Measurements from ENCODE around the gene NMRK1.

Gene NMRK1

DNA sequence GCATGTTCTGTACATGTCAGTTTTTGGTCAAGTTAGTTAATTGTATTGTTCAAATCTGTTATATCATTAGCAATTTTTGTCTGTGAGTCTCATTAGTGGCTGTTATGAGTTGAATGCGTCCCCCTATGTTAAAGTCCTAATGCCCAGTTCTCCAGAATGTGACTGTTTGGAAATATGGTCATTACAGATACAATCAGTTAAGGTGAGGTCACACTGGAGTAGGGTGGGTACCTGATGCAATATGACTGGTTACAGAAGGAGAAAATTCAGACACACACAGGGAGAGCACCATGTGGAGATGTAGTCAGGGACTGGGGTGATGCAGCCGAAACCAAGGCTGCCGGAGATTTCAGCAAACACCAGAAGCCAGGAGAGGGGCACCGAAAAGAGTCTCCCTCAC is 15.1 kb downstream of the NMRK1 start:
- H3K4me3 ChIP-seq (ENCODE audit: low read depth, low read length): no peak overlapping the region
- no peaks in the 10 kb centered on the region for H3K27me3 ChIP-seq (ENCODE audit: control insufficient read depth, insufficient read depth, low read length)
- H3K9me3 ChIP-seq (ENCODE audit: control insufficient read depth, insufficient read depth, low read length): no peaks in the 10 kb centered on the region
- H3K36me3 ChIP-seq (ENCODE audit: control insufficient read depth, insufficient read depth, low read length): no peaks in the 10 kb centered on the region
- no peak overlapping the region for H3K9ac ChIP-seq (ENCODE audit: low read depth, low read length)
- peaks cover 8% of the 10 kb centered on the region for H3K4me1 ChIP-seq (ENCODE audit: control insufficient read depth, insufficient read depth, low read length)

DNA sequence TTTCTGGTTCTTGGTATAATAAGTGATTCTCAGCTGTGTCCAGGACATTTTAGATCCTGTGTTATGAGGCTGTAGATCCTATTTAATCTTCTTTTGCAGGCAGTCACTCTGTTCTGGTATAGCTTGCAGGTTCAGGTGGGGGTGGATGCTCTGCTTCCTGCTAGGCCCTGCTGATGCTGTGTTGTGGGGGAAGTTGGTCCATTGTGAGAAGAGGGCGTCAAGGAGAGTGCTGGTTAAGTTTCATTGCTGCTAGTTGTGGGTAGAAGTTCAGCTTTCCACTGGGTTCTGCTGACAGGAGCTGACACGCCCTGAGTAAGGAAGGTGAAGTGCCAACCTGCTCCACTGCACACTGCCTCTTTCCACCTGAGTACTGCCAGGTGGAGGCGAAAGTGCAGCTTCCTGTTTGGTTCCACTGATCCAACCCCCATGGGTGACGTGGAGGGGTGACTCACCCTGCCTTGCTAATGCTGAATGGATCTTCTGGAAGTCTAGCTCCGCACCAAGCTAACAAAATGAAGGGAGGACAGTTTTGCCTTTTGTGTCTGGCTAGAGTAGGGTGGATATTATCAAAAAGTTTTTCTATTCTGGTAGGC is 16.3 kb downstream of the NMRK1 start:
- H3K9ac ChIP-seq (ENCODE audit: low read depth, low read length): no peak overlapping the region
- no peaks in the 10 kb centered on the region for H3K36me3 ChIP-seq (ENCODE audit: control insufficient read depth, insufficient read depth, low read length)
- no peaks in the 10 kb centered on the region for H3K27me3 ChIP-seq (ENCODE audit: control insufficient read depth, insufficient read depth, low read length)
- H3K9me3 ChIP-seq (ENCODE audit: control insufficient read depth, insufficient read depth, low read length): no peaks in the 10 kb centered on the region
- no peak overlapping the region for H3K4me3 ChIP-seq (ENCODE audit: low read depth, low read length)
- H3K4me1 ChIP-seq (ENCODE audit: control insufficient read depth, insufficient read depth, low read length): peaks cover 8% of the 10 kb centered on the region

DNA sequence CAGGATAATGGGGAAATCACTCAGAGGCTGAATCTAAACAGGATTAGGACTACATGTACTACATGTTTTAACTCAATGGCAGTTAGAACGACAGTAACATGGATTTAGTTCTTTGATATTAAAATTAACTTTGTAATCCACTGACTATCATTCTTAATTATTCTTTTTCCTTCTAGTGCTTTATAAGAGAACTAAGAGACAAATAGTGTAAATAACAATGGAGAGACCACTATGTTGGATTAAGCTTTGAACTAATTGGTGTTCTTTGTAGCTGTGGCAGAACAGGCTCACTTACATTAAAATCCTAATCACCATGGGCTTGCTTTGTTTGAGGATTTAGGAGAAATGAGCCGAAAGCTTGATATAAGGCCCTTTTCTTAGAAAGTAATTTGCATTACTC is 18.8 kb downstream of the NMRK1 start:
- H3K9me3 ChIP-seq (ENCODE audit: control insufficient read depth, insufficient read depth, low read length): no peaks in the 10 kb centered on the region
- H3K27me3 ChIP-seq (ENCODE audit: control insufficient read depth, insufficient read depth, low read length): no peaks in the 10 kb centered on the region
- H3K36me3 ChIP-seq (ENCODE audit: control insufficient read depth, insufficient read depth, low read length): no peaks in the 10 kb centered on the region
- no peak overlapping the region for H3K4me3 ChIP-seq (ENCODE audit: low read depth, low read length)
- no peak overlapping the region for H3K9ac ChIP-seq (ENCODE audit: low read depth, low read length)
- H3K4me1 ChIP-seq (ENCODE audit: control insufficient read depth, insufficient read depth, low read length): peaks cover 8% of the 10 kb centered on the region

DNA sequence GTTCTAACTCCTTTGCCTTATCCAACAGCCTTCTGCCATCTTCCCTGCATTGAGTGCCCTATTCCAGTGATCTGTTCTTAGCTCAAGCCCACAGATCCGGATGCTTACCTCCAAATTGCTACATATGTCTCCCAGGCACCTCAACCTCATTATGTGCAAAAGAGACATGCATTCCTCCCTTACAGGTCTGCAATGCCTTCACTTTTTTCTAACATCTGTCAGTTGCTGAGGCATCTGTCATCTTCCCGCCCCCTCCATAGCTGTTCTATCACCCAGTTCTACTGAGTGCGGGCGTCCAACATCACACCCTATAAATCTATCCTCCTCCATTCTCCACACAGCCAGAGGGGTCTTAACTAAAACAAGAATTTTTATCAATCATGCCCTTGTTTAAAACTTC is 20.1 kb downstream of the NMRK1 start:
- H3K4me1 ChIP-seq (ENCODE audit: control insufficient read depth, insufficient read depth, low read length): peaks cover 8% of the 10 kb centered on the region
- no peaks in the 10 kb centered on the region for H3K9me3 ChIP-seq (ENCODE audit: control insufficient read depth, insufficient read depth, low read length)
- H3K27me3 ChIP-seq (ENCODE audit: control insufficient read depth, insufficient read depth, low read length): no peaks in the 10 kb centered on the region
- H3K36me3 ChIP-seq (ENCODE audit: control insufficient read depth, insufficient read depth, low read length): no peaks in the 10 kb centered on the region
- no peak overlapping the region for H3K9ac ChIP-seq (ENCODE audit: low read depth, low read length)
- no peak overlapping the region for H3K4me3 ChIP-seq (ENCODE audit: low read depth, low read length)

DNA sequence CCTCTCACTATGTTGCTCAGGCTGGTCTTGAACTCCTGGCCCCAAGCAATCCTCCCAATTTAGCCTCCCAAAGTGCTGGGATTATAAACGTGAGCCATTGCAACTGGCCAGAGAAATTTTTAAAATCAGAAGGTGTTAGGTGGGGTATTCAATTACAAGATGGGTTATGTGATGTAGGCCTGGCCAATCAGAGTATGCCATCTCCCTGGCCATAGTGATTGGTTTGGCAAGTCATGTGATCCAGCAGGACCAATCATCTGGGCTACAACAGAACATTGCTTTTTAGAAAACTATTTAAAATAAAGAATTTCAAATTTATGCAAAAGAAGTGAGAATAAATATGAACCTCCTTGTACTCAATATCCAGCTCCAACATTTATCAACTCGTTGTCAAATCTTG is 22.4 kb downstream of the NMRK1 start:
- Histone ChIP-seq H3K36me3 (ENCODE audit: control insufficient read depth, insufficient read depth, low read length) (no peaks in the 10 kb centered on the region), H3K9ac (ENCODE audit: low read depth, low read length) (no peak overlapping the region), H3K4me1 (ENCODE audit: control insufficient read depth, insufficient read depth, low read length) (peaks cover 6% of the 10 kb centered on the region), H3K4me3 (ENCODE audit: low read depth, low read length) (no peak overlapping the region), H3K27me3 (ENCODE audit: control insufficient read depth, insufficient read depth, low read length) (no peaks in the 10 kb centered on the region), H3K9me3 (ENCODE audit: control insufficient read depth, insufficient read depth, low read length) (no peaks in the 10 kb centered on the region)

DNA sequence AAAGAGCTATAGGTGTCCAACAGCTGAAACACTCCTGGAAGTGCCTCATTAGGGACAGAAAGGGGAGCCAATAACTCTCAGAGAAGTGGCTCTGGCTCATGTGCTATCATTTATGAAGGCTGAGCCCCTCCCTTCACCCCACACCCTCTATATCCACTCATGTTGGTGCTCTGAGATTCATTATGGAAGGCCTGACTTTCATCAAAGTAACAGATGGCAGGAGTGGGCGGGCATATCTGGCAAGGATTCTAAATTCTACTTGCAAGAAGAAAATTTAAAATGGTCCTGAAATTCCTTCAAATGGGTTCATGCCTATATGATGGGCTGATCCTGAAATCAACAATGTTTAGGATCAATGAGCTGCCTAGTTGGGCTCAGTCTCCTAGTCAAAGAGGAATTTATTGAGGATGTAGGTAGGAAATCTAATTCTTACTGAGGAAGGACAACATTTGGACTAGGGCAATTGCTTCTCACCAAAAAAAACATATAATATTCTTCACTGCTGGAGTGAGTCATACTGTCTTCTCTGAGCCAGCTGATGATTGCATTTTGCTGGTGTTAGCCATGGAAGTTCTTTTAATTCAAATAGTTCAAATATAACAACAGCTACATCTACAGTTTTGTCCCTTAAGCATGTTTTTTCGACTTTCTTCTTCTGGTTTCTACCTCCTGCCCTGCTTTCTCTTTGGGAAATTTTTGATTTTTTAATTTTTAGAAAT is 23.5 kb downstream of the NMRK1 start:
- Histone ChIP-seq H3K9ac (ENCODE audit: low read depth, low read length) (no peak overlapping the region), H3K36me3 (ENCODE audit: control insufficient read depth, insufficient read depth, low read length) (no peaks in the 10 kb centered on the region), H3K4me3 (ENCODE audit: low read depth, low read length) (no peak overlapping the region), H3K27me3 (ENCODE audit: control insufficient read depth, insufficient read depth, low read length) (no peaks in the 10 kb centered on the region), H3K9me3 (ENCODE audit: control insufficient read depth, insufficient read depth, low read length) (no peaks in the 10 kb centered on the region), H3K4me1 (ENCODE audit: control insufficient read depth, insufficient read depth, low read length) (peaks cover 4% of the 10 kb centered on the region)

DNA sequence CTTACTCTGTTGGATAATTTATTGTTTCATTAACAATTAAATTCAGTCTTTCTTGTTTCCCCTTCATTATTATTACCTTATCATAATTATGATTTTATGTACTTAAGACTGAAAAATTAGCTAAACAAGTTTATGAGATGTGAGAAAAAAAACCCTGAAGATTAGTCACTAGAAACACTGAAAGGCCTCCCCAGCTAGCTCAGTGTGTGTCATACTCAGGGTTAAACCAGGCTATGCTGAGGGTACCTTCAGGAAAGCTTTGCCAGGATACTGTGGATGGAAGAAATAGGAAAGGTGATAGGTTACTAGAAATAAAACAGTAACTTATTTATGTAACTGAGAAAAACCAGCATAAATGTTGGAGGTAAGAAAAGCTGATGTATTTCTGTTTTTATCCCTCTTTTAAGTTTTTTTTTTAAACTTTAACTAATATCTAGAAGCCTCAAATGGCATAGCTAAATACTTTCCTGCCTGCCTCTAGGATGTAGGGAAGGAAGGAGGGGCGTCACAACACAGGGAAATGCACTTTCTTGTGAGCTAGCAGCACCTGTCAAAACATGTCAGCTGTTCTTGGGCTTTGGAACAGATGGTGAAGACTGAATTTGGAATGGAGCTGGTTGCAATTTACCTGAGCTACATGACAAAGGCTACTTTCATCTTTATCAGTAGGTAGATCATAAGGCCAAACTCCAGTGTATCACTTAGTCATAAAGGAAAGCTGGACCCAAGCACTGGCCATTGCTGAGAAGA is 24.2 kb downstream of the NMRK1 start:
- Histone ChIP-seq H3K9ac (ENCODE audit: low read depth, low read length) (no peak overlapping the region), H3K27me3 (ENCODE audit: control insufficient read depth, insufficient read depth, low read length) (no peaks in the 10 kb centered on the region), H3K36me3 (ENCODE audit: control insufficient read depth, insufficient read depth, low read length) (no peaks in the 10 kb centered on the region), H3K9me3 (ENCODE audit: control insufficient read depth, insufficient read depth, low read length) (no peaks in the 10 kb centered on the region), H3K4me3 (ENCODE audit: low read depth, low read length) (no peak overlapping the region), H3K4me1 (ENCODE audit: control insufficient read depth, insufficient read depth, low read length) (no peaks in the 10 kb centered on the region)

DNA sequence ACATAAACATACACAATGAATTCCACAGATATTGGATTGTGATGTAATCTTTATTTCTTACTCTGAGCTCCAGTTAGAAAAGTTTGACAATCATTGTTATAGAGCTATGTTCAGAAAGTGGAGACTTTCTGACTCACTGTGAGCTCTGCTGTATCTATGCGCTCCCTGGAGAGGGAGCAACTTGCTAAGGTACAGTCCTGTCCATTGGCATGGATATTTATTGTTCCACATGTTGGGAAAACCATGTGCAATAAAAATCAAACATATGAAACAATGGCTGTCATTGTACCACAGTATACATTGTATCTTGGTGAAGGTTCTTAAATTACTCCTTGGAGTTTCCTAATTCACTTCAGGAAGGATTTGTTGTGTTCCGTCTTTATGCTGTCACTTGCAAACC is 26.8 kb downstream of the NMRK1 start:
- Histone ChIP-seq H3K9ac (ENCODE audit: low read depth, low read length) (no peak overlapping the region), H3K4me3 (ENCODE audit: low read depth, low read length) (no peak overlapping the region), H3K27me3 (ENCODE audit: control insufficient read depth, insufficient read depth, low read length) (no peaks in the 10 kb centered on the region), H3K36me3 (ENCODE audit: control insufficient read depth, insufficient read depth, low read length) (no peaks in the 10 kb centered on the region), H3K9me3 (ENCODE audit: control insufficient read depth, insufficient read depth, low read length) (peaks cover 5% of the 10 kb centered on the region), H3K4me1 (ENCODE audit: control insufficient read depth, insufficient read depth, low read length) (no peaks in the 10 kb centered on the region)

DNA sequence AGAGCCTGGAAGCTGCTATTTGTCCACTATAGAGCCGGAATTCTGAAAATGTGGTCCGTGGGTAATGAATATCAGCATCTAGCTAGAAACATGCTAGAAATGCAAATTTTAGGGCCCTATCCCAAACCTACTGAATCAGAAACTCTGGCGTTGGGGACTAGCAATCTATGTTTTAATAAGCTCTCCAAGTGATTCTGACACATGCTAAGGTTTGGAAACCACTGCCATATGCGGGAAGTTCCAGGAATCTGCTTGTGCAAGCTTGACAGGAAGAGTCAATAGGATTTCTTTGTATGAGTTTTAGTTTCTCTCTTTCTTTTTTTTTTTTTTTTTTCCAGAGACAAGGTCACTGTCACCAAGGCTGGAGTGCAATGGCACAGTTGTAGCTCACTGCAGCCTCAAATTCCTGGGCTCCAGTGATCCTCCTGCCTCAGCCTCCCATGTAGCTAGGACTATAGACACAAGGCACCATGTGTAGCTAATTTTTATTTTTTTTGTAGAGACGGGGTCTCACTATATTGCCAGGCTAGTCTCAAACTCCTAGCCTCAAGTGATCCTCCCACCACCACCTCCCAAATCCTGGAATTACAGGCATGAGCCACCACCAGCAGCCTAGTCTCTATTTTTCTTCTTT is 33.5 kb downstream of the NMRK1 start:
- Histone ChIP-seq H3K4me3 (ENCODE audit: low read depth, low read length) (no peak overlapping the region), H3K4me1 (ENCODE audit: control insufficient read depth, insufficient read depth, low read length) (no peaks in the 10 kb centered on the region), H3K27me3 (ENCODE audit: control insufficient read depth, insufficient read depth, low read length) (no peaks in the 10 kb centered on the region), H3K9ac (ENCODE audit: low read depth, low read length) (no peak overlapping the region), H3K36me3 (ENCODE audit: control insufficient read depth, insufficient read depth, low read length) (no peaks in the 10 kb centered on the region), H3K9me3 (ENCODE audit: control insufficient read depth, insufficient read depth, low read length) (peaks cover 5% of the 10 kb centered on the region)

DNA sequence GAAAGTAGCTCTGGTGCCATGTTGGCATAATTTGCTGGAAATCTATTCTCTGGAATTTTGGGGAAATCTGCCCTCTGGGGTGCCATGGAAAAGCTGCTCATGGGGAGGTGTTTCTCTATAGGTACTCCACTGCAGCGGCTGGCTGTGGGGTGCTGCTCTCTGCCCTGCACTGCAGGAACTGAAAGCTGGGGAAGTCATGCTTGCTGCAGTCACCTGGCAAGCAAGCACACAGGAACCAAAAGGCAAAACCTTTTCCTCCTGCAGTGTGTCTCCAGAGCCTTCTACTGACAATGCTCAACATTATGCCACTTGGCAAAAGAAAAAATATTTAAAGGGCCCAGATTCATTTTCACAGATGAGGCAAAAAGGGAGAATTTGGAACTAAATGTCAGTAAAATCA is 34.1 kb downstream of the NMRK1 start:
- H3K4me1 ChIP-seq (ENCODE audit: control insufficient read depth, insufficient read depth, low read length): no peaks in the 10 kb centered on the region
- H3K9me3 ChIP-seq (ENCODE audit: control insufficient read depth, insufficient read depth, low read length): peaks cover 5% of the 10 kb centered on the region
- H3K9ac ChIP-seq (ENCODE audit: low read depth, low read length): no peak overlapping the region
- no peaks in the 10 kb centered on the region for H3K27me3 ChIP-seq (ENCODE audit: control insufficient read depth, insufficient read depth, low read length)
- no peaks in the 10 kb centered on the region for H3K36me3 ChIP-seq (ENCODE audit: control insufficient read depth, insufficient read depth, low read length)
- H3K4me3 ChIP-seq (ENCODE audit: low read depth, low read length): no peak overlapping the region

DNA sequence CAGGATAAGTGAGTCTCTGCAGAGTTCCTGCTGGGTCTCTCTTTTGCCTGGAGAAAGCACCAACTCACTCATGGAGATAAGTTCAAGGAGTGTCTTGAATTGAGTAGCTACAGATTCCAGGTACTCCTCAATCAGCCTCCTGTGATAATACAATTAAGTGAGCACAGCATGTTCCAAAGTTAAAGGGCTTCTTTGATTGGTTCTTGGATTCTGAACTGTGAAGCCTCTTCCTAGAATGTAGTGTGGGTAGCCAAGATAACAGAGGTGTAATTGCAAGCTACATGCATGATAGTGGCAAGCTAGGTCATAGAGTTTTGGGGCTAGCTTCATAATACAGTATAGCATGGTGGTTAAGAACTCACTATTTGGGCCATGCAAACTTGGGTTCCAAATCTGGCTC is 36.7 kb downstream of the NMRK1 start:
- Histone ChIP-seq H3K36me3 (ENCODE audit: control insufficient read depth, insufficient read depth, low read length) (no peaks in the 10 kb centered on the region), H3K9ac (ENCODE audit: low read depth, low read length) (no peak overlapping the region), H3K4me3 (ENCODE audit: low read depth, low read length) (no peak overlapping the region), H3K9me3 (ENCODE audit: control insufficient read depth, insufficient read depth, low read length) (no peaks in the 10 kb centered on the region), H3K27me3 (ENCODE audit: control insufficient read depth, insufficient read depth, low read length) (no peaks in the 10 kb centered on the region), H3K4me1 (ENCODE audit: control insufficient read depth, insufficient read depth, low read length) (no peaks in the 10 kb centered on the region)

Data from iPS-15b (cell line).